H1 (cell line): ENCODE results near the gene PXDN. TPM values are rescaled to one million over a fixed set of nuclear protein-coding genes. Genes with fewer than 3 reads are reported as not detected.

Experiments used
- CTBP2 ChIP-seq: IDR thresholded peaks from 2 replicates; pipeline ENCODE4 v1.7.0; 2011; ENCODE audit warnings: borderline replicate concordance, mild to moderate bottlenecking, moderate library complexity, mixed read lengths, low read length; ENCODE audit not compliant: insufficient read depth, insufficient read length
- RFX5 ChIP-seq: IDR thresholded peaks from 2 replicates; pipeline ENCODE4 v1.6.1; 2011; ENCODE audit warnings: low read depth, low read length, improper control_type of control experiment, borderline replicate concordance
- polyA plus RNA-seq, 7 experiments: library from polyadenylated mRNA; depleted of rRNA in 3 of 7; stranded (reverse) in 5 of 7; unstranded in 2 of 7; fragments of >200 nt in 5 of 7; fragments of 200-250 nt in 2 of 7; gene quantifications; 1 replicate in 5 of 7; 2 replicates in 1 of 7; 4 replicates in 1 of 7; pipeline versions ENCODE4 v1.2.1 to v1.2.3, GENCODE V29; 2011 to 2013; ENCODE audit warnings: missing spikeins in 2 of 7, mixed read lengths in 2 of 7
- total RNA-seq: library from RNA; stranded (reverse); fragmentation: NEBNext Ultra II Directional; extraction: Animal tissue kit (Norgen Biotek cat#: 25700); gene quantifications from 2 replicates; pipeline ENCODE4 v1.2.1, GENCODE V29; 2021

Gene PXDN
- total and polyA plus RNA-seq, 2 of the 8 experiments (the other 6 are each of a cell fraction or from before 2014, with no cell fraction given) = 104 to 141 TPM

DNA sequence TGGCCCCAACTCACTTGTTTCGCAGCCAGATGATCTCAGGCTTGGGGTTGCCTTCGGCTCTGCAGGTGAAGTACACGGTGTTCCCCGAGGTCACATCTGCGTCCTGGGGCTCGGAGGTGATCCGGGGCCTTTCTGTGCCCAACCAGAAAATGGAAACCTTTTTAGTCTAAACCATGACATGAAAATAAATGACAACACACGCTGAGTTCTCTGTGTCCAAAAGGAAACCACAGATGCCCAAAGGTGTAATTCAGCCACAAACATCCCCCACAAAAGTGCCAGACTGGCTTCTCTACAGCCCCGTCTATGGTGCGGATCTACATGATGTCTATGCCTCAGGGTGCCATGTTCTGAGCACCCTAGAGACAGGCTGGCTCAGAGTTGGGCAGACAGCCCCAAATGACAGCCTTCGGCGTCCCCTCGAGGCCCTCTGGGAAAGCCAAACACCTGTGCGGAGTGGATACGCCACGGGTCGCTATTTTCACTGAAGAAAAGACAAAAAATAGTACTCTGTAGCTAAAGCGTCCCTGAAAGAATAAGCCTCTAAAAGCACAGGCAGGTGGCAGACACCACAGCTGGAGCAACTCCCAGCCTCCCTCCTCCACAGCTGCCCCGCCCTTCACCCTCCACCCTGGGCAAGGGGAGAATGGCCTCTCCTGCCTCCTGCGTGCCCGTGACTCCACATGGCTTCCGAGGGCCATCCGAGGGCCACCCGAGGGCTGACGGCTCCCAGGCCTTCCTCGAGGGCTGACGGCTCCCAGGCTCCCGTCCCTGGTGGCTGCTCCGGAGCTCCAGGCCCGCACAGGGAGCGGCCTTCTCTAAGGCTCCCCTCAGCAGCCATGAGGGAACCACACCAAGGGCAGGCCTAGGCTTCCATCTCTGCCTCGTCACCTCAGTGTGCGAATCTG lies 67.1 kb downstream of the PXDN start (continued):
- TF ChIP-seq RFX5 = no peak
- TF ChIP-seq CTBP2 = no peak
